GM21717 (cell line): Measurements from ENCODE around the gene ACP3.
A peak's percentile ranks its signal among the peaks of the same experiment; 100 is the strongest.

Source experiments
- ATAC-seq: cut with Tn5 transposase; IDR thresholded peaks from one replicate; pipeline ENCODE4 v1.9.1; 2021; ENCODE audit warnings: mild to moderate bottlenecking, moderate library complexity; ENCODE audit not compliant: unreplicated experiment

Gene ACP3

DNA sequence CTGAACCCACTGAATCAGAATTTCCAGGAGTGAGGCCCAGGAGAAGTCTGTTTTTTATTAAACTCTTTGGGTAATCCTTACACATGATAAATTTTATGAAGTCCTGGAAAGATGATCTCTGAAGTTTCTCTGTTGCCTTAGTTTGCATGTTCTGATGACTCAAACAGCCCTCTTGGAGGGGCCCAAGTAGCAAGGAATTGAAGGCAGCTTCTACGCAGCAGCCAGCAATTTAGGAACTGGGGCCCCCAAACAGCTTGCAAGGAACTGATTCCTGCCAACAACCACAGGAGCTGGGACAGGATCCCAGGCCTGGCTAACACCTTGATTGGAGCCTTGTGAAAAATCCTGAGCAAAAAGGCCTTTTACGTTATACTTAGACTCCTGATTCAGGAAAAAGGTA lies 5.4 kb upstream of the ACP3 start:
- no peak for ATAC-seq

DNA sequence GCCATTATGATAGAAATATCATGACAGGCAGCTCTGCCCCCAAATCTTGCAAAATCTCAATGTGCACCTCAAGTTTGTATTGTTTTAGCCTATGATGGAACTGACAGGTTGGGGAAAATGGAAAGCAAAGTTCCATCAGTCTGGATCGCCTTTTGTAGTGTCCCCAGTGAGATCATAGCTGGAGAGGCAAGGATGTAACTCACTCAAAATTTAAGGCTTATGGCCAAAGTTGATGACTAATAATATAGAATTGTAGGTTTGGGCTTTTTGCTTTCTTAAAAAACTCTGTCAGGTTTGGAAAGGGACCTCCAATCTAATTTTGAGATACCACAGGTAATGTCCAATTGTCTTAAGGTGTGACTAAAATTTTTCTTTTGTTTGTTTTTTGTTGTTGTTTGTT lies 1.4 kb upstream of the ACP3 start:
- no peak for ATAC-seq

DNA sequence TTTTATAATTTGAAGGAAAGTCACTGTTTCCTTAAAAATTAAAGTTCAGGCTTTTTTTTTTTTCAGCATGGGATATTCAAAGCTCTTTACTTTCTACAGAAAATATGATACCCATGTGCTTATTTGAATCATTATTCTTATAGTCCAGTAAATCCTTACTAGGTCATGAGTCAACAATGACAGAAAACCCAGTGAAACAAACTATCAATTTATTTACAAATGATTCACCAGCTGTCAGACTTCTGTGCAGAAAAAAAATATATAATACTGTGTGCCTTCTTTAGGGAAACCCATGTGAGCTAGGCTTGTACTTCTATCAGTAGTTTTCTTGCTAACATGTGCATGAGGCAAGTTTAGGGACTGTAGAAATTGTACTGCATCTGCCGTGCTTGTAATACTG lies 1.2 kb downstream of the ACP3 start:
- no peak for ATAC-seq

DNA sequence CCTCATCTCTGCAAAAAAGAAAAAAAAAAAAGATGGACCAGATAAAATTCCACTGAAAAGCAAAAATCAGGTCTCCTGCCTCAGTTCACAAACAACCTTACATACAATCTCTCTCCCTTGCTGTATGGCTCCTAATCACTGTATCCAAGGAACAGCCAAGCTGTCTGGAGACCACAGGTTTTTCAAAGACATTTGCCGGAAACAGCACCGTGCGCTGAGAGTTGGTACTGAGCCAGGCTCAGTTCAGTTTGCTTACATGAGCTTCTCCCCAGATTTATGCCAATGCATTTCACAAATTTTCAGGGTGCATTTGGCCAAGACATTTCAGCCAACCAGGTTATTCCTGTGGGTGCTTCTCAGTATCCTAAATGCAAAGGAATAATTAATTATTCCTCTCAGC lies 4.1 kb downstream of the ACP3 start:
- ATAC-seq, result no peak

DNA sequence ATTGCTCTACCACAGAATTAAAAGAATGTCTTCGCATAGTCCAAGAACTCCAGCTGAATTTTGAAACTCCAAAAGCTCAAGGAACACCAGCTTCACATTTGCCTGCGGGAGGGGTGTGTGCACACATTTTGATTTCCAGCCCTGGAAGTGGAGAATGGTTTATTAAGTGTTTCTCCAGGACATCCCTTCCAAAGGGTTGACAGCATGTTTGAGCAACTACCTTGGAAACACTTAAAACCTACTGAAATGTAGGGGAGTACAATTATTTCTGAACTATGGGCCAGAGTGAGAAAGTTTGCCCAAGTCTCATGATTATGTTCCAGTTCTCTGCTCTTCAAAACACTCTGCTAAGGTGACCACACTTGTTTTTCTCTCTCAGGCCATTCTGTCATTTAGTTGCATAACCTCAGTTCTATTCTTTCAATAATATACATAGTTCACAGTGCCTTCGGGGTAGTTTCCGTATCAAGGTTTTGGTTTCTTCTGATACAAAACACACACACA lies 7.9 kb downstream of the ACP3 start:
- ATAC-seq, result no peak

DNA sequence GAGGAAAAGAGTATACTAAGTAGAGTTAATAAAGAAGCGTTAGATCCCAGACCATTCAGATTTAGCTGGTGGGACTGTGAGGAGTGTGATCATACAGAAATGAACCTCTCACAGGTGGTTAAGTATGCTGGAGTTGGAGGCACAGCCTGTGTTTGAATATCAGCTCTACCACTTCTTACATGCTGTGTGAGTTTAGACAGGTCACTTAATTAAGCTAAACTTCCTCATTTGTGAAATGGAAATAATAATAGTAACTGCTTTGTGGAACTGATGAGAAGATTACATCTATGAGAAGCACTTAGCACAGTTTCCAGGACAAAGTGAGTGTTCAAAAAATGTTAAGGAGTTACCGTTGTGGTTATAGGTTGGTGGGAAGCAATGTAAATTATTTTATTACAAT lies 8.4 kb downstream of the ACP3 start:
- no peak for ATAC-seq

DNA sequence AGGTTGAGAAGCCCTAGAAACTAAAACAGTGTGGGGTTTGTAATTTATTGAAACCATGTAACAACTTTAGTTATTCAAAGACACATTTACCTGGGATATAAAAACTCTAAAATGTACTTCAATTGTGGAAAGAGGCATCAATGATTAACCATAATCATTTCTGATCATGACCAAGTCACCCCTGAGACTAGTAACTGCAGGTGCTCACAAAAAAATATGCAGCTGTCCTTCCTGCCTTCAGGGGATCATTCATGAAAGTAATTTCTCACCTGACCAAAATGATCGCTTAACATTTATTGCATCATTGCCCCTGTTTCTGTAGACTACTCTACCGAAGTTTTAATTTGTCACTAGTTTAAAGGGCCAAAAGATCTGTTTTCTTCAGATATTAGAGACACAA lies 9.0 kb downstream of the ACP3 start:
- no peak for ATAC-seq

DNA sequence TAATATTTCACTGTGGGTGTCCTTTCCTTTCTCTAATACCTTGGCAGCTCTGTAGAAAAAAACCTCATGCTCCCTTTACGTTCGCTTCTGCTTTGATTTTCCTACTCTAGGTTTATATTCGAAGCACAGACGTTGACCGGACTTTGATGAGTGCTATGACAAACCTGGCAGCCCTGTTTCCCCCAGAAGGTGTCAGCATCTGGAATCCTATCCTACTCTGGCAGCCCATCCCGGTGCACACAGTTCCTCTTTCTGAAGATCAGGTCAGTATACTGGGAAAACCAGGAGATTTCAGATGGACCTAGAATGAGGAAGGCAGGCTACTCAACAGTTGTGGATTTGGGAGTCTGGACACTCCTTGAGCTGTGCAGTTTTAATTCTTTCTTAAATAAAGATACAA lies 14.9 kb downstream of the ACP3 start:
- ATAC-seq, result no peak

DNA sequence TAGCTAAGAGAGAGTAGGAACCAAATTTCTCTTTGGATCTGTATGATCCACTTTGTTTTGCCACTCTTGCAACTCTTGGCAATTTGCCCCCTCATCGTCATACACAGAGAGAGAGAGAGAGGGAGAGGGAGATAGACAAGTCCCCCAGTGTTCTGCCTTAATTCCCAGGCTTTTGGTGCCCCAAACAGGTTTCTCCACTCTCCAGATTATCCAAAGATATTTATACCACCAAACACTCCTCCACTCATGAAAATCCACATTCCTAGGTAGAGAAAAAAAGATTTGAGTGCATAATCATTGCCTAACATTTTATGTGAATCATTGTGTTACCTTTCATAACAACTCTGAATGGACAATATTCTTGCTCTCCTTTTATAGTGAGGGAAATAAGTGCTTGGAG lies 15.3 kb downstream of the ACP3 start:
- ATAC-seq, result no peak

DNA sequence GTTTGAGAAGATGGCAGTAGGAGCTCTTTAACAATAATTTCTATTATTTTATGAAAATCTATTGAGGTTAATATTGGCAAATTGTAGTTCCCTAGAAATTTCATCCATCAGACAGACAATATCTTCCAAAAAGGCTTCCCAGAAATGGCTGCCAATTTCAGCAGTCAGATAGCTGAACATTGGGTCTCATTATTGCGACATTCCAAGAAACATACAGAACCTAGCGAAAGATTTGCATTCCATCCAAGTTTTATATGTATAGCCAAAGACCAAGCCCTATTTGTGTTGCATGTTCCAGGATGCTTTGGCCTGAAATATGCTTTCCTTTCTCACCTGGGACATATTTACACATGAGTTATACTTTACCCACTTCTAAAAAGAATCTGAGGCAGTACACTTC lies 24.5 kb downstream of the ACP3 start:
- no peak for ATAC-seq

DNA sequence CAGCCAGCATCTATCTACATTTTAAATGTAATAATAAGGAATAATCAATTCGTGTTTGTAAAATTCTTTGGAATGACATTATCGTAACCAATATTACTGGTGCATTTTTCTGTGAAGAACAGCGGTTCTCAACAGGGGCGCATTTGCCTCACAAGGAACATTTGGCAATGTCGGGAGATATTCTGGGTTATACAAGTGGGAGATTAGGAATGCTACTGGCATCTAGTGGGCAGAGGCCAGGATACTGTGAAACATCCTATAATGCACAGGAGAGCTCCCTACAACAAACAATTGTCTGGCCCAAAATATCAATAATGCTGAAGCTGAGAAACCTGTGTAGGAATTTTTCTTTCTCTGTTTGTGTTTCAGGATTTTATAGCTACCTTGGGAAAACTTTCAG lies 25.0 kb downstream of the ACP3 start:
- no peak for ATAC-seq

DNA sequence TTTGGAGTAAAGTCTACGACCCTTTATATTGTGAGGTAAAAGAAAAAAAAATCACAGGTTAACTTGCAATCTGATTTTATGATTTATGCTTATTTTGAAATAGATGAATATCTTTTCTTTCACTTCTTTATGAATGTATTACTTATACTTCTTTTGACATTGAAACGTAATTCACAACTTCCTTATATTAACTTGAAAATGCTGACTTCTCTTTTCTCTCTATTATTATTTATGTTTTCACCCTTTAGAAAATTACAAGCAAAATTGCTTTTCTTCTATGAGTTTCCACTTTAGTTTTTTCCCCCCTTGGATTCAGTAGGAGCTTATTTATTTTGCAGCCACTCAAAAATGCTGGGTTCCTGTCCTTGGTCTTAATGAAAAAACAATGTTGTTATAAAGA lies 25.4 kb downstream of the ACP3 start:
- ATAC-seq, result no peak

DNA sequence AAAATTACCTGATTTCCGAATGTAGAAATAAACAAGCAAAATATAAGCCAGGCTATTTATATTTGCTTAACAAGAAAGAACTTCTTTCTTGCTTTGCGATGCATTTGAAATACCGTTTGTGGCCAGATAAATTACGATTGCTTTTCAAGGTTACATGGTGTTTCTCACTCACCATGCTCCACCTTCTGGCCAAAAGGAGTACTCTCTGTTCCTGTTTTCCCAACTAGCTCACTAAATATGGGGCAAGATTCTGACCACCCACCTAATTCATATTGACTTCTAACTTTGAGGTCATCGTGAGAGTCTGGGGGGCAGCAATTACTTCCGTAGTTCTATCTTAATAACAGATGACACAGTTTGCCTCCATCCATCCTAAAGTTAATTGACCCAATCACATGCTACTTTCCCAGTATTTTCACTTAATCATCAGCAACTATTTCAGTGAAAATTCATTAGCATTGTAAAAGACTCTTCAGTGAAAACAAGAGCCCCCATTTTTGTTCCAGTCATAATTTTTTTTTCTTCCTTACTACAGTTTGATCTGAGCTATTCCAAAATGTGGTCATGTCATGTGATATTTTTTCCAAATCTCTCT lies 25.9 kb downstream of the ACP3 start:
- ATAC-seq, result no peak

DNA sequence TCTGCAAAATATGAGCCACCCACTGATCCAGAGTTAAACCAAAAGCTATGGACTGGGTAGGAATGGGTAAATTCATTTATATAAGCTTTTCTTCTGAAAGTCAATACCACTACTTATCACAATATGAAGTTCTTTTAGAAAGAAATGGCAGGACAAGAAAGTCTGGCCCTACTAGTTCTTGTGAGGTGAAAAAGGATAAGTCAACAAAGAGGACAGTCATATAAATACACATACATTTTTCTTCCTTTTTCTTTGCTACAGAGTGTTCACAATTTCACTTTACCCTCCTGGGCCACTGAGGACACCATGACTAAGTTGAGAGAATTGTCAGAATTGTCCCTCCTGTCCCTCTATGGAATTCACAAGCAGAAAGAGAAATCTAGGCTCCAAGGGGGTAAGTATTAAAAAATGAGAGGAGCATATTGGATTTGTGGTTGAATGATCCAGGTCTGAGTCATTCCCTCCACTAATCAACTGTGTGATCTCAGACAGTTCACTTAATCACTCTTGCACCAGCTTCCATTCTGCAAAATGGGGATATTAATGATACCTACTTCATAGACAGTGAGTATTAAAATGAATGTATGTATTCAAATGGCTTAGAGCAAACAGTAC lies 27.6 kb downstream of the ACP3 start:
- ATAC-seq, result no peak

DNA sequence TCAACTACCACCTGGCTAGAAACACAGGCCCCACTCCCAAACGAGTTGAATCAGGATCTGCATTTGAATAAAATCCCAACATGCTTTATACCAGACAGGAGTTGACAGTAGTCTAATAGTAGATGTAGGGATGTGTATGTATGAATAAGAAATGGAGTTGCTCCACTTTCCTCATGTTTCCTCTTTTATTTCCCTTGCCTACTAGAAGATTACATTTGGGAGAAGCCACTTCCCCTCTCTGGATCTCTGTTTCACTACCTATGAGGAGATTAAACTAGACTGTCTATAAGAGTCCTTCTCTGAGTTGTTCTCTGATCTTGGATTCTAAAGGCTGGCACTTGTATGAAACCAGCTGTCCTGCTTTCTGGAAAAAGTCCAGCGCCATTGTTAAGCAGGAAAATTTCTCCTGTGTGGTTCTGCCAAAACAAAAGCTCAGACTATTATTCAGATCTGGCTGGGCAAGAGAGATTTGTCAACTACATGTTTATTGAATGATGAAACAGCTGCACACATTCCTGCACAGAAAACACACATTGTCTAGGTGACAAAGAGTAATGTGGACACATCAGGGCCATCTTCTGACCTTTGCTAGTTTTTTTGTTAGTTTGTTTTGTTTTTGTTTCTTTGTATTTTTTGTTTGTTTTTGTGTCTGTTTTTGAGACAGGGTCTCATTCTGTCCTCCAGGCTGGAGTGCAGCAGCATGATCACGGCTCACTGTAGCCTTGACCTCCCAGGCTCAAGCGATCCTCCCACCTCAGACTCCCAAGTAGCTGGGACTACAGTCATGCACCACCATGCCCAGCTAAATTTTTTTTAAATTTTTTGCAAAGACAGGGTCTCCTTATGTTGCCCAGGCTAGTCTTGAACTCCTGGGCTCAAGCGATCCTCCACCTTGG lies 29.9 kb downstream of the ACP3 start:
- no peak for ATAC-seq

DNA sequence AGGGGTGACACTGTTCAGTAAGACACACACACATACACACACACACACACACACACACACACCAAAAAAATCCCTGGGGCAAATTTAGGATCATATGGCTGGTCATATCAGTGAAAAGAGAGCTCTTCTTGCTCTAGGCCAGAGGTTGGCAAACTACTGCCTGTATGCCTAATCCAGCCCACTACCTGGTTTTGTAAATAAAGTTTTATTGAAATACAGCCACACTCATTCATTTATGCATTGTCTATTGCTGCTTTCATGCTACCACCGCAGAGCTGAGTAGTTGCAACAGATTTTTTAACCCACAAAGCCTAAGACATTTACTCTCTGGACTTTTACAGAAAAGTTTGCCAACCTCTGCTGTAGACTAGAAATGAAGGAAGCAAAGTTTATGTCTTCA lies 30.6 kb downstream of the ACP3 start:
- no peak for ATAC-seq

DNA sequence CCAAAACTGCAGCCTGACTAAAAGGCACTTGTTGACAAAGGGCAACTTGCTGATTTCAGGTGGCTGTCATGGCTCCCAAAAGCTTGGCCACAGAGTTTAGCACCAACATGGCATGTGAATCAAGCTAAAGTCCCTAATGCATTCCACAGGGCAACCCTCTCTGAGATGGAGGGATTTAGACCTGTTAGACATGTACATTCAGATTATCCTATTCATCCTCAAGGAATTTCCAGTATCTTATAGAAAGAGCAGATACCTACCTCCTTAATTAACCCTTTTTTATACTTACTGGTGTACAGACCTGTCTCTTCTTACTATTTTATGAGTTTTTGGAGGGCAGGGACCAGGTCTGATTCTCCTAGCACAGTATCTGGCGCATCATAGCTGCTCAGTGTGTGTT lies 31.3 kb downstream of the ACP3 start:
- no peak for ATAC-seq

DNA sequence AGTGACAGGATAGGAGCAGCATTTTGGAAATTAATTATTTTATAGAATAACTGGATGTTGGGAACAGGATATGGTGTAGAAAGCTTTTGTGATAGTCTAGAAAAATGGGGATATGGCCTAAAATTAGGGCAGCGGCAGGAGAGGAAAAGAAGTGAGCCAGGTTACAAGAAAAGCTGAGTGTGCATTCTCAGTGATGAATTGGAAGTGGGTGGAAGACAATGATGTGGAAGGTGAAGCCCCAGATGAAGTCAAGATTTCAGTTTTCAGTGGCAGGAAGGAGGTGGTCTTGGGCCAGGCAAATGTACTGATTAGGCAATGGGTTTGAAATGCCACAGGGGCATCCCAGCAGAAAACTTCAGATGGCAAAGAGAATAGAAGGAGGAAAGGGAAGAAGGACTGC lies 33.6 kb downstream of the ACP3 start:
- ATAC-seq, result no peak

DNA sequence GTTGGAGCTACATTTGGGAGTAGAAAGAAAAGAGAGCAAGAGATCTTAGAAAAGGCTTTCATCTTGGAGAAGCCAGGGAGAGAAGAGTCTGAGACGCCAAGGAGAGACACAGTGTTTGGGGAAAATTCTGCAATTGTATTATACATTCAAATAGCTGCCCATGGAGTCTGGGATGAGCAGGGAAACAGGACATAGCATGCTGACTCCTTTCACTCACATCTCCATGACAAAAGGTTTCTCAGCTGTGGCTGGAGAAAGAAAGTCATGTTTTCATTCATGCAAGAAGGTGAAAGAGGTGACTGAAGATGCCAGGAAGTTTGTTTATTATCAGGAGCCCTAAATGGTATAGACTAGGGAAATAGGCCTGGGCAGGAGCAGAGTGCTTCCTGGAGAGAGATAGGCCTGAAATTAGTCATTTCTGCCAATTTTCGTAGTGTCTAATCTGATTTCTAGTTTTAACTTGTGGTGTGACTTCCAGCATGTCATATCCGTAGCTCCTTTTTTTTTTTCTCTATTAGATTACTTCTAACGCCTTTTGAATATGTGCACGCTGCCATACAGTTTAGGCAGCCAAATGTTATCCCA lies 34.1 kb downstream of the ACP3 start:
- no peak for ATAC-seq

DNA sequence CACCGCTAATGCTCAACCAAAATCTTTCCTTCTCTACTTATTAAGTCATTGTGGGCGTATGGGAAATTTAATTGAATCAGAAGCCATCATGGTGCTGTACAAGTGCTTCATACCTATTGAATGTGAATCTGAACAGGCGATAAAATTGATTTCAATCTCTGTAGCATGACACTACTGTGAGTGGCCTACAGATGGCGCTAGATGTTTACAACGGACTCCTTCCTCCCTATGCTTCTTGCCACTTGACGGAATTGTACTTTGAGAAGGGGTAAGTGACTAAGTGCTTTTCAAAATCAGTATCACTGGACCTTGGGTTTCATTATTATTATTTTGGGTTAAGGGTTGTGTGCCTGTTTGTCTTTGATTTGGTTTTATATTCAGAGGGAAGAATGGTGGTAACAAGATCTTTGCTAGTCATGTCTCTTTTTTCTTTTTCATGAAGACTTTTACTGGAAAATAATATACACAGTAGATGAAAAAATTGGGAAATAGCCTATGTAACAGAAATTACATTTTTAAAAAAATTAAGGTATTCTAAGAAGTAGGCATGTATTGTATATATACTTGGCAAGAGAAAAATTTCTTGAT lies 35.4 kb downstream of the ACP3 start:
- ATAC-seq, result peak; percentile 86

DNA sequence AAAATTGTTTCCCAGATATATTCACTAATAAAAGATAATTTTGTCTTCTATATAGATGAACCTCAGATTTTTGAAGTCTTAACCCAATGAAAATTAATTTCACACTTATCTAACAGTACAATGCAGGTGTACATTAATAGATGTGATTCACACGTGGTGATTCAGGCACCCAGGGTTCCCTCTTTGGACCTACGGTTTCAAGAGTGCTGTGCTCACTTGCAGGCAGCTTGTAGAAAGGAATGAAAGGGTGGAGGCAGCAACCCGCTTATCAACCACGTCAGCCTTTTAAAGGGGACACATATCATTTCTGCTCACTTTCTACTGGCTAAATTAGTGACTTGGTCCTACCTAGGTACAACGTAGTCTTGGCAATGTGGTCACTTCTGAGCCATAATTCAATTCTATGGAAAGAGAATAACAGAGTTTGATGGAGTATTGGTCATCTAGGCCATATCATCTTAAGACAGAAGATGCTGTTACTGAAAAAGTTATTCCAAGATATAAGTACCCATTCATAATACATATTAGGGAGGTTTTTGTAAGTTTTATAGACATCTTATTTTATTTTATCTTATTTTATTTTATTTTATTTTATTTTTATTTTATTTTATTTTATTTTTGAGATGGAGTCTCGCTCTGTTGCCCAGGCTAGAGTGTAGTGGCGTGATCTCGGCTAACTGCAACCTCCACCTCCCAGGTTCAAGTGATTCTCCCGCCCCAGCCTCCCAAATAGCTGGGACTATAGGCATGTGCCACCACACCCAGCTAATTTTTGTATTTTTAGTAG lies 37.9 kb downstream of the ACP3 start:
- ATAC-seq, result no peak
